NCI-H2107 treated with DMSO at 0.1 percent for 48 hours (cell line): ENCODE measurements around the gene C15orf39.

Experiments used
- DNase-seq: peaks from one replicate; lab custom pipeline; 2025; ENCODE audit not compliant: unreplicated experiment; lab: John Stamatoyannopoulos, UW

C15orf39 gene

DNA sequence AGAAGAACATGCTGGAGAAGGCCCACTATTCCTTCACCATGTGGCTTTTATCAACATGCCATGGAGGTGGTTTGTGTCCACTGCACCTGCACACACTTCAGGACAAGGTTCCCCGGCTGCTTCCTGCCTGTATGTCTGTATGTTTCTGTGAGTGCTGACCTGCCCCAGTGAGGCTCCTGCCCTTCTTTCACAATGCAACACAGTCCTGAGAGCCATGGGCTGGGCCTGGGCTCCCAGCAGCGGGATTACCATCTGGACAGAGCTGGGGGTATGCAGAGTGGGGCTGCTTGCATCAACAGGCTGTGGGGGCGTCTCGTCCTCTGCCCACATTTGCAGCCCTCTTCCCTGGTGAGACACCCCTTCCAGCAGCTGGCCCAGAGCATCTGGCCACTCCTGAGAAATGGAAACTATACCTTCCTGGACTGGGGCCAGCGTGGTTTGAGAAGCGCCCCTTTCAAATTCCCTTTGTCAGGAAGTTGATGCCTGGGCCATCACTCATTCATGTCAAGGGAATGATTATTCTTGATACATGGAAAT, 29.3 kb upstream of the C15orf39 start:
- DNase-seq, result no peak

DNA sequence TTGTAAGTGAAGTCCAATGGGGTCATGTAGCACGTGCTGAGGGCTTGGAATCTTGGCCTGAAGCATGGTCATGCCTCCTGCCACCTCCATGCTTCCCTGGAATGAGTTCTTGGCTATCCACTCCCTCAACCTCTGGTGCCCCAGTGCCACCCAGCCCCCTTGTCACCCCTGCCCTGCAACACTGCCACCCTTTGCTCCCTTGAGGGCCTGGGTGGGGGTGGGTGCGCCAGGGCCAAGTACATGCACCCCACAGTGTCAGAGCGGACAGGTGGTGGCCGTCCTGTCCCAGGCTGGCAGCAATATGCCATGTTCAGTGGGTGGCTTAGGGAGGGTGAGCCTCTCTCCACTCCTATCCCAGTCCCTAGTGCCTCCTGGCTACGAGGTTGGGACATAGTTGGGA, 27.6 kb upstream of the C15orf39 start:
- no peak for DNase-seq

DNA sequence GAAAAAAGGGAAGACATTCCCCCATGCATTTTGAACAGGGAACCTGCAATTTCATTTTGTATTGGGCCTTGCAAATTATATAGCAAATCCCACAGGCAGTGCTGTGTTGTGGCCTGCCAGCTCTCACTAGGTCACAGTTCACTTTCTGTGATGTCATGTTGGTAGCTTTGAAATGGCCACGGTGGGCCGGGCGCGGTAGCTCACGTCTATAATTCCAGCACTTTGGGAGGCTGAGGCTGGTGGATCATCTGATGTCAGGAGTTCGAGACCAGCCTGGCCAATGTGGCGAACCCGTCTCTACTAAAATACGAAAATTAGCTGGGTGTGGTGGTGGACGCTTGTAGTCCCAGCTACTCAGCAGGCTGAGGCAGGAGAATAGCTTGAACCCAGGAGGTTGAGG, 27.0 kb upstream of the C15orf39 start:
- DNase-seq, result no peak

DNA sequence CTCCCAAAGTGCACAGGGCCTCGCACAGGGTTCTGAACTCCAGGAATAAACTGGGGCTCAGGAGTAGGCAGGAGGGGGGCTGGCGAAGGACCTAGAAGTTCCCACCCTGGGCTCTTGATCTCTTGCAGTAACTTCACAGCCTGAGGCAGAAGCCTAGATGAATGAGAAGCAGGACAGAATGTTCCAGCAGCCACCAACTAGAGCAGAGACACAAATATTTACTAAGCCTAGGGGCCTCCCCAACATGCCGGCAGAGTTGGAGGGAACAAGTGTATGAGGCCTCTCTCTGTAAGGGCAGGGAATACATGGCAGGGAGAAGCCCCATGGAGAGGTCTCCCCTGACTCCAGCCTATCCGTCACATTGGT, 25.3 kb upstream of the C15orf39 start:
- no peak for DNase-seq

DNA sequence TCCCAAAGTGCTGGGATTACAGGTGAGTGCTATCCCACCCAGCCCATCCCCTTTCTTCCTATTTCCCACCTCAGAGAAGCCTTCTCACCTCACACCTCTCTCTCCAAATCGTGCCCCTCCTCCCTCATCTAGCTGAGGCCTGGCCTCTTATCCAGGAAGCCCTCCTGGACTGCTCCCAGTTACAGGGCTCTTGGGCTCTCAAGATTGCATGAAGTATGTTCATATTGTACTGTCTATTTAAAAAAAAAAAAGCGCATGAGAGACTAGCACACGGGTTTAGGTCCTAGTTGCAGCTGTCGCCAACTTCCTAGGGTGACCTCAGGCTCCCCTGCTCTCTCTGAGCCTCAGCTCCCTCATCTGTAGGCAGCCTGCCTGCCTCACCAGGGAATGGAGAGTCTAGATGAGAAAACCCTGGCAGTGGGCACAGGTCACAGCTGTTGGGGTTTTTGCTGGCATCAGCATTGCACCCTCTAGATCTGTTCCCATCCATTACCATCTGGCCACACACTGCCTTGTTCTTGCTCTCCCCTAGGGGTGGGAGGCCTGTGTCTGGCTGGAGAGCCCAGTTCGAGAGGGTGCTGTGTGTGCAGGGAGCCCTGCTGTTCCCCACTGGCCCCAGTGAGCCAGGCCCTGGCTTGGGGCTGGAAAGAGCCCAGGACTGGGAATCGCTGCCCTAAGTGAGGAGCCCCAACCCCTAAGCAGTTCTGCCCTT, 24.2 kb upstream of the C15orf39 start:
- no peak for DNase-seq

DNA sequence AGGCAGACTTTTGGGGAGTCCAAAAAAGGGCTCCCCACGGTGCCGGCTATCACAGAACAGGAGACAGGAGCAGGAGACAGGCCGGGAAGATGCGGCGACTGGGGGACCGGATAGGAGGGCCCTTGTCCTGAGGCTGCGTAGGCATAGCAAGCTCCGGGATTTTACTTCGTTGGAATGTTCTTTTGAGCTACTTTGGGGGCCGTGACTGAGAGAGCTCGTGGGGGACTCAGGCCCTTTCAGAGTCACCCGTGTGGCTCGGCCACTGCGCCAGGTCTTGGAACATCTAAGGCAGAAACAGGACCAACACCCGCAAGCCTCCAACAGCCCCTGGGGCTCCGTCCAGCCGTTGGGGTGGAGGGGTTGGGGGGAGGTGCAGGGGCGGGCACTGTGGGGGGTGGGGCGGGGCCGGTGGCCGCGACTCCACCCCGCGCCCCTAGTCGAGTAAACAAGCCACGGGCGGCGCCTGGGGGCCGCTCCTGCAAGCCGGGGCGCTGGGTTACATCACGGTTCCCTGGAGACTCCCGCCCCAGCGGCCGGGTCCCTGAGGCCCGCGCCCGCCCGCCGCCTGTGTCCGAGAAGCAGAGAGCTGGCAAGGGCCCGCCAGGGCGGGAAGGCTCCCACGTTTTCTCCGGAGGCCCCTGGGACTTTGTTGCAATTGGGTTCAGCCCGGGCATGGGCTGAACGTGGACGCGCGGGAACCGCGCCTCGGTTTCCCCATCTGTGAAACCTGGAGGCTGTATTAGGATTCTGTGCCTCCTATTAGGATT, 23.3 kb upstream of the C15orf39 start:
- no peak for DNase-seq

DNA sequence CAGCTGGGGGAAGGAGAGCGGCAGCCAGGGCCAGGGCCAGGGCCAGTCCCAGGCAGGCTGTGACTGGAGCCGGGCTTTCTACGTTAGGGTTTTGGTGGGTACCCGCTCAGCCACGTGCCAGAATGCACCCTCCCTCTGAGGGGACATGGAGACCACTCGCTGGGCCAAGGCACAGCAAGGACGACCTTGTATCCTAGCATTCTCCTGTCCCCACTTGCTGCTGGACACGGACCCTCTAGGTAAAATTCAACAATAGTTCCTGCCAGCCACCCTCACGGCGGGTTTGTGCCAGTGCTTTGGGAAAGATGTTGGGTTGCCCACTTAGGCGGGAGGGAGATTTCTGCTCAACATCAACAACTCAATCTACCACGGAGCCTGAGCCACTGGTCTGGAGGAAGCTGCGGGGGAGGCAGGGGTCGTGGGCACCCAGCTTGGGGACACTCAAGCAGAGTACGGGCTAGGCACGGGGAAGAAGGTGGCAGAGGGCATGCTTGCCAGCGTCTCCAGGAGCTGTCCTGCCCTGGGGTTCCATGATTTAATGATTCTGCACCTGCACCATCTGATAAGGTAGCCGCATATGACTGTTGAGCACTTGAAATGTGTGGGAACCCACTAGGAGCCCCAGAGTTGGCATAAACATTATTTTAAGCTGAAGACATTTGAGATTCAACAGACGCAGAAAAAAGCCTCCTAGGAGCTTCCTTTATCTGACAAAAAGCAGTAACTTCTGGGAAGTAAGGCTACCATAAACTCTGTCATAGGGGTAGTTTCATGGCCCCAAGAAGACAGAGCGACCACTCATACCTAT, 22.5 kb upstream of the C15orf39 start:
- no peak for DNase-seq

DNA sequence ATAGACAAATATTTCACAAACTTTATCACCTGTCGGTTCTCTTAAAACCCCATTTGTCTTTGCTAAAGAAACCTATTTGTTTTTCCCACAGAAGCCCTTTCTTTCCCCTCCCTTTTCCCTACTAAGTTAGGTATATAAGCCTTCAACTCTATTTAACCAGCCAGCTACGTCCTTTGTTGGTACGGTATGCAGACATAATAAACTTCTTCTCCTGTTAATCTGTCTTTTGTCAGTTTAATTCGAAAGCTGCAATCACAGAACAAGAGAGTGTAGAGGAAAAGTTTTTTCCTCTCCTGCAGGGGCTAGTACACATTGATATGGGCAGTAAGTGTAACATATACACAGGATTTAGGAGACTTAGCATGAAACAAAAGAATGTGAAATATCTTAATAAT, 21.9 kb upstream of the C15orf39 start:
- no peak for DNase-seq

DNA sequence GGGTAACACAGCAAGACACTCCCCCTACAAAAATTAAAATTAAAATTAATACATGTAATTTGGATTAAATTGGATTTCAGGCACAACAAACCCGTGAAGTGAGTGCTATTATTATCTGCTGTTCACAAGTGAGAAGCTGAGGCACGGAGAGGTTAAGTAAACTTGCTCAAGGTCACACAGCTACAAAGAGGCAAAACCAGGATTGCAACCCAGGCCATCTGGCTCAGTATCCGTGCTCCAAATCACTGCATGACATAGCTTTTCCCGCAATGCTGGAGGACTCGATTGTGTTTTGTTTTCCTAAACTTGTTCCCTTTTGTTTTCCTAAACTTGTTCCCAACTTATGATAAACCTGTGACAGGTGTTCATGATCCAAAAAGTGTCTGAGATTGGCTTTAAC, 19.9 kb upstream of the C15orf39 start:
- no peak for DNase-seq

DNA sequence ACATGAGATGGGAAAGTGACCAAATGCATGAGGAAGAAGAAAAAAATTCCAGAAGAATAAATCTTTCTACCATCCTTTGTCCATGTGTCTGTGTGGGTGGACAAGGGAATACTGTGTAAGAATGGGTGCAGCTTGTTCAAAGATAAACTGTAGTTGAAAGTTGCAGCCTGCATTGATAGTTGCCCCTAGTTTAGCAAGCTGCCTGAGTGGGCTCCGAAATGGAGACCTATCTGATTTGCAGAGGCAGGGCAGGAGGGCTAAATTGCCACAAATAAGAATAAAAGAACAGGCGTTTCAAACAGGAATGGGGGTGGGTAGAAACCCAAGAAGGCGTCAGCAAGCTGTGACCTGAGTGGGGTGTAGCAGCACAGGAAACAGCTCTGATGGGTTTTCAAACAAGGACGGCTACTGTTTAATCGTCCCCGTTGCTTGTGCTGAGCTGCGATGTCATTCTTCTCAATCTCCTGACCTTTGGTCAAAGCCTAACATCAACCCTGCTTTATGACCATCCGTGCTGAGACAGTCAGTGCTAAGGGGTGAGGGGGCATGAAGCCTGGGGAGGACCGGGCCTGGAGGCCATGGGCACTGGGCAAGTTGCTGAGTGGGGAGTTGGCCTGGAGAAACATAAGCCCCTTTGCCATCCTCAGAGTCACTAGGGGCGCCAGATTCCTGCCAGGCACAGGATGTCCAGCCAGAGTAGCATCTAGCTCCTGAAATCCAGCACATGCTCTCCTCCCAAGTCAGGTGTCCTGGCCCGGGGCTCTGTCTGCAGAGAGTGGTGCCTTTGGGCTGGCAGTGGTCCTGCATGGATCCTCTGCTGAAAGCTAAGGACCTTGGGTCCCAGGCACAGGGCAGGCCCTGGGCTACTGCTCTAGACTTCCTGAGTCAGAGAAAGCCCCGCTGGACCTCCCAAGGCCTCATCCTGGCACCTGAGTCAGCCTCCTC, 19.2 kb upstream of the C15orf39 start:
- no peak for DNase-seq

DNA sequence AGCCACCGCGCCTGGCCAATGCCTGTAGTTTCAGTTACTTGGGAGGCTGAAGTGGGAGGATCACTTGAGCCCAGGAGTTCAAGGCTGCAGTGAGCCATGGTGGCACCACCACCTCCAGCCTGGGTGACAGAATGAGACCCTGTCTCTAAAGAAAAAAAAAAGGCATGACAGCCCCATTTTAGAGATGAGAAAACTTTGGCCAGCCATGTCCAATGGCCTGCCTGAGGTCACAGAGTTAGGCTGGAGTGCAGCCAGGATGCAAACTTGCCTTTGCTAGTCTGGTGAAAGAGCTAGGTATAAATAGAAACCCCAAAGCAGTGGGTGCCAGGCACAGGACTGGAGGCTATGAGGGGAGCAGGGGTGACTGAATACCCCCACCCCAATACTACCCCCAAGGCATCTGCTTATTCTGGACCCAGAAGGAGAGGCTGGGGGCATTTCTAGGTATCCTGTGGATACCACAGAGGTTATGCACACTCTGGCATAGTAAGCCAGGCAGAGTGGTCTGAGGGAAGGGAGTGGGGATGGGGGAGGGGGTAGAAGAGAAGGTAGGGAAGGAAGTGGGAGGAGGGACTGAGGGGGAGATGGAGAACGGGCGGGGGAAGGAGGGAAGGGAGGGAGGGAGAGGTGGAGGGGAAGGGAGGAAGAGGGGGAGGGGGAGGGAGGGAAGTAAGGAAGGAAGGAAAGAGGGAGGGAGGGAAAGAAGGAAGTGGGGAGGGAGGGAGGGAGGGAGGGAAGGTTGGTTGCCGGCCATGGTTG, 16.2 kb upstream of the C15orf39 start:
- DNase-seq, result no peak

DNA sequence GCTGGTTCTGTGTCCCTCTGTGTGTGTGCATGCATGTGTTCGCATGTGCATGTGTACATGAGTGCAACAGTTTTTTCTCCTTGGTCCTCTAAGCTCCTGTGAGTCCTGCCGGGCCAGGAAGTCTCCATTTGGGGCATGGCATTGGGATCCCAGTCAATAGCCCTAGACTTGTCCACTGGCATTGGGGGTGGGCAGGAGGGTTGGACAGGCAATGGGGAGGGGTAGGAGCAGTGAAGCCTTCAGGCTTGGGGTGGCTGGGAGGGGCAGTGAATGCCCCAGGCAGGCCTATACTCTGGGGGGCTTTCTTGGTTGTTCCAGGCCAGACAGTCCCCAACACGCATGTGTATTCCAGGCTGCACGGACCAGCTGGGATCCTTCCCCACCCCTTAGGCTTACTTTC, 15.6 kb upstream of the C15orf39 start:
- no peak for DNase-seq

DNA sequence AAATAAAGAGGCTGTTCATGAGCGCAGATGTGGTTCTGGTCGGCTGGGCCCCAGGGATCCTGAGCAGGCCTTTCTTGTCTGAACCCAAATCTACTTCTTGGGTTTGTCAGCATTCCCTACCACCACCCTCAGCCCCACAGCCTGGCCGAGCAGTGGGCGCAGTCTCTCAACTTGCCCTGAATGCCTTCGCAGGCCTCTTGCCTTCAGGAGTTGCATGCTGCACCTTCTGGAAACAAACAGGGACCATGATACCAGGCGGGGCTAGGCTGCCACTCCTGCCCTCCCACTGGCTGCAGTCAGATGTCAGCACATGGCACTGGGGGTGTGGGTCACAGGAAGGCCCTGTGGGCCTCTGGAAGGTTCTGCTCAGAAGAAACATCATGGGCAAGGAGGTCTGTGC, 13.2 kb upstream of the C15orf39 start:
- no peak for DNase-seq

DNA sequence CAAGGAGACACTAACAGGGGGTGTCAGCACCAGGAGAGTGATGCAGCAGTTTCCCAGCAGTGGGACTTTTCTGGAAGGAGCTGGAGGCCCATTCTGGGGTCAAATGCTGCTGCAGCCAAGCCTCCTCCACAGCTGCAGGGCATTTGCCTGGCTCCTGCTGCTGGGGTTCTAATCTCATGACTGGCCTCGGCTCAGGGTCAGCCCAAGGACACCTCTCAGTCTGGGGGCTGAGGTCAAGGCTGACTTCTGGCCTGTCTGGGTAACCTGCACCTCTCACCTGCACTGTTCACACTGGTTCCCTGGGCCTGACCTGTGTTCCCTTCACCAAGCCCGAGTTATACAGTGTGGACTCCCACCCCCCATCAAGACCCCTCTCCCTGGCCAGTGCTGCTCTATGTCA, 10.4 kb upstream of the C15orf39 start:
- no peak for DNase-seq

DNA sequence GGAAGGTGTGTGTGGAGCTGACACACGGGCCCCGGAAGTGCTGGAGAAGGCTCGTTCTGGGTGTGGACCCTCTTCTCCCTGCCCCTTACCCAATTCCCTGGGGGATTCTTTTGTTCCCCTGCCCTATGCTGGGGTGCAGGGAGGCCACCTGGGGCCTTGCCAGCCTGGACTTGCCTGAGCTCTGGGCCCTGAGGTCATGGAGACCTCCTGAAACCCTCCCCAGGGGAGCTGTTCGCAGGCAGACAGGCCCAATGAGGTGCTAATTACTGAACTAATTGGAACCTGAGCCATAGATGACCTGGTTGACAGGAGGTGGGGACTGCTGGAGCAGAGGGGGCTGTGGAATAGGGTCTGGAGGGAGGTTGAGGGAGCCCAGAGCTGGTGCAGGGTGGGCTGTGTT, 9.4 kb upstream of the C15orf39 start:
- DNase-seq, result no peak

DNA sequence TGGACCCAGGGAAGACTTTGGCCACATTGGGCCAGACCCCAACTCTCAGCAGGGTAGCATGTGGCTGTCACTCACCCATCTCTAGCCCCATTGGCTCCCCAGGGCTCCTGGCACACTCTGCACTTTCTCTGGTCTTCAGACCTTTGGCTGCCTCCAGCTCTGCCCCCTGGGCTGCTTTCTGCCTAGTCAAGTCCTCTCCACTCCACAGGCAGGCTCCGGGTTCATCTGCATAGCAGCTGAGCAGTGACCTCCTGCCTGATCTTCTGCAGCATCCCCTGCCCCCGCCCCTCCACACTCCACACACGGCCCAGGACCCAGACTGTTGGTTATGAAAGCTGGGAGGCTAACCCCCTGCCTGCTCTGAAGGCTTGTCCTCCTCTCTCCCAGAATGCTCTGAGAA, 8.4 kb upstream of the C15orf39 start:
- no peak for DNase-seq

DNA sequence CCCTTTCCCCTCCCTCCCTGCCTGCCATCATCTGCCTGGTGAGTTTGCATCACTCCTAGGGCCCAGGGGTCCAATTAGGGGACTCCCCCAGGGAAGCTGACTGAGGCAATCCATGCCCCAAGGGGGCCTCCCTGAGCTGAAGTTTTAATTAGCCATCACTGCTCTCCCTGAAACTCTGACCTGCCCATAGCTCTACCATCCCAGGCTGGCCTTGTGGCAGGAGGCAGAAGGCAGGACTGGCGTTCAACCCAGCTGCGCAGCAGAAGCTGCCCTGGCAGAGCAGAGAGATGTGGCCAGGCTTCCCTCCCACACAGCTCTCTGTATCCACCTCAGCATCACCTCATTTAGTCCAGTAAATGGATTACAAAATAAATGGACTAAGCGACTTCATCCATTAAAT, 7.7 kb upstream of the C15orf39 start:
- no peak for DNase-seq

DNA sequence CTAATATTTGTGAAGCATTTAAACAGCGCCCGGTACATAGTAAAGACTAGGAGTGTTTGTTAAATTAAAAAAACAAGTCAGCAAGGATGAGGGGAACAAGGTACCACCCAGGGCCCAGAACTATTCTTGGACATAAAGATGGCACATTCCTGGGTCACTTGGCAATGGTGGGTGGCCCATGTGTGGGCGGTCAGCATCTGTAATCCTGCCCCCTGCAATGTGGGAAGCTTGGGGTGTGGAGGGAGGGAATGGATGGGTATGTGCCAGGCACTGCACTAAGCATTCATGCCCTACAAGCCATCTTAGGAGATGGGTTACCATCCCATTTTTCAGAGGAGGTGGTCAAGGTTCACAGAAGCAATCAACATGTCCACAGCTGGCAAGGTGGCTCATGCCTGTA, 7.3 kb upstream of the C15orf39 start:
- no peak for DNase-seq

DNA sequence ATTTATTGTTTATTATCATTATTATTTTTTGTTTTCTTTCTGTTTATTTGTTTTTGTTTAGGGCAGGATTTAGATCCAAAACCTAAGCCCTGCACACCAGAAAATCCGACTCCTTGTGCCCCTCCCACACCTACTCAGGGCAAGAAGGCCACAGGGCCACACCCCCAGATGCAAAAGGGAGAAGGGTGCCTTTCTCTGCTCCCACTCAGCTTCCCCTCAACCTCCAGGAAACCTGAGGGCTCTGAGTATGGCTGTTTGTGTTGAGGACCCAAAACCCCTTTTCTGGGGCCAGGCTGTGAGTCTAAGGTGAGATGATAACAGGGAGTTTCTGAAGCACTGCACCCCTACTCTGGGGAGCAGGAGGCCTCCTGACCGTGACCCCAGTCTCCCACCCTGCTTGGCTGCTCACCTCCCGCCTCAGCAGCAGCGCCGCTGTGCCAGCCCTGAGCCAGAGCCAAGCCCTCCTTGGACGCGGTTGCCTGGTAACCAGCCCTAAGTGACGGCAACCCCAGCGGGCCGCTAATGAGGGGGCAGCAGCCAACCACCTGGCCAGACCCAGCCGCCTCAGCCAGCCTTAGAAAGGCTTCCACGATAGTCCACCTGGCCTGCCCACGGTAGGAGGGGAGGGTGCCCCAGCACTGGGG, 6.4 kb upstream of the C15orf39 start:
- peak; percentile 25 for DNase-seq
